Activated T-helper 1 cell treated with anti-CD3 and anti-CD28 coated beads, Interleukin-12 subunit alpha, Interleukin-12 subunit beta, Interleukin-2, Interleukin-4 antibody, amounts not matched to agents 30 ng/mL and 10 ng/mL and 1 ng/mL, durations not matched to agents 14 hours and 24 hours and 36 hours (primary cell): ENCODE results near the gene DIS3L2. TPM values are rescaled to one million over a fixed set of nuclear protein-coding genes. Genes with fewer than 3 reads are reported as not detected.
"Not testable (repeated sequence)": the region's sequence is repeated elsewhere in the genome, so short reads cannot be mapped to it uniquely, and the experiment has no call there.

ENCODE experiments used
- DNase-seq: peaks from one replicate; pipeline ENCODE4 v3.0.0; 2021; ENCODE audit warnings: low spot score
- H3K27ac Mint-ChIP-seq: one replicate; pipeline ENCODE4 v1.8.0; 2021; ENCODE audit warnings: mild to moderate bottlenecking, mixed read lengths
- H3K27me3 Mint-ChIP-seq: one replicate; pipeline ENCODE4 v1.8.0; 2022; ENCODE audit warnings: mild to moderate bottlenecking, moderate library complexity, mixed read lengths; ENCODE audit not compliant: insufficient read depth
- H3K36me3 Mint-ChIP-seq: one replicate; pipeline ENCODE4 v1.8.0; 2021; ENCODE audit warnings: low read depth, mixed read lengths
- H3K4me1 Mint-ChIP-seq: one replicate; pipeline ENCODE4 v1.8.0; 2021; ENCODE audit warnings: low read depth, mixed read lengths
- H3K4me3 Mint-ChIP-seq: one replicate; pipeline ENCODE4 v1.8.0; 2021; ENCODE audit warnings: mild to moderate bottlenecking, moderate library complexity, mixed read lengths
- H3K9me3 Mint-ChIP-seq: one replicate; pipeline ENCODE4 v1.8.0; 2021; ENCODE audit warnings: mixed read lengths
- intact Hi-C: fragments of 100-400 bp; cut with micrococcal nuclease; formaldehyde crosslinking; loops from one replicate; pipeline ENCODE4 v1.15.1; 2024
- total RNA-seq: library from RNA; stranded (reverse); gene quantifications from 2 replicates; pipeline ENCODE4 v1.2.3, GENCODE V29; 2022

Gene DIS3L2
- total RNA-seq, 1 donor from 2014 or later, result 27.9 TPM

GRCh38 chr2:232331641-232332040, 370.1 kb downstream of the DIS3L2 start:
- H3K4me3 Mint-ChIP-seq, intact Hi-C loops, H3K9me3 Mint-ChIP-seq: not testable (repeated sequence)

GRCh38 chr2:232332244-232332939, 370.9 kb downstream of the DIS3L2 start:
- H3K27ac Mint-ChIP-seq, intact Hi-C loops, H3K27me3 Mint-ChIP-seq, H3K9me3 Mint-ChIP-seq, DNase-seq, H3K4me3 Mint-ChIP-seq, H3K4me1 Mint-ChIP-seq, H3K36me3 Mint-ChIP-seq: not testable (repeated sequence)

More at GRCh38 chr2:232331641-232332040, 370.1 kb downstream of the DIS3L2 start:
- not testable (repeated sequence) for H3K4me1 Mint-ChIP-seq, H3K36me3 Mint-ChIP-seq, H3K27me3 Mint-ChIP-seq, DNase-seq, H3K27ac Mint-ChIP-seq

- intact Hi-C loops, result no loop called here
- Mint-ChIP-seq H3K4me1 (no peaks in the 10 kb centered on the region), H3K4me3 (no peak overlapping the region), H3K36me3 (no peaks in the 10 kb centered on the region), H3K9me3 (no peaks in the 10 kb centered on the region), H3K27ac (no peak overlapping the region), H3K27me3 (no peaks in the 10 kb centered on the region)
- no peak for DNase-seq
Measured at GRCh38 chr2:232332940-232333259, 371.4 kb downstream of the DIS3L2 start.

GRCh38 chr2:232333361-232334135, 372.0 kb downstream of the DIS3L2 start:
- H3K4me1 Mint-ChIP-seq, result no peaks in the 10 kb centered on the region
- no peak overlapping the region for H3K27ac Mint-ChIP-seq
- H3K36me3 Mint-ChIP-seq, result no peaks in the 10 kb centered on the region
- no peak for DNase-seq
- H3K9me3 Mint-ChIP-seq, result no peaks in the 10 kb centered on the region
- intact Hi-C loops, result no loop called here
- no peak overlapping the region for H3K4me3 Mint-ChIP-seq
- no peaks in the 10 kb centered on the region for H3K27me3 Mint-ChIP-seq

- H3K36me3 Mint-ChIP-seq, DNase-seq, H3K9me3 Mint-ChIP-seq, intact Hi-C loops, H3K27me3 Mint-ChIP-seq, H3K4me1 Mint-ChIP-seq, H3K27ac Mint-ChIP-seq, H3K4me3 Mint-ChIP-seq: not testable (repeated sequence)
Measured at GRCh38 chr2:232334136-232334884, 372.8 kb downstream of the DIS3L2 start.

GRCh38 chr2:232334885-232335205, 373.3 kb downstream of the DIS3L2 start:
- intact Hi-C loops, H3K27me3 Mint-ChIP-seq, H3K4me1 Mint-ChIP-seq, H3K9me3 Mint-ChIP-seq, DNase-seq, H3K4me3 Mint-ChIP-seq, H3K27ac Mint-ChIP-seq, H3K36me3 Mint-ChIP-seq: not testable (repeated sequence)

- intact Hi-C loops, H3K4me3 Mint-ChIP-seq, H3K4me1 Mint-ChIP-seq, H3K36me3 Mint-ChIP-seq, DNase-seq, H3K27me3 Mint-ChIP-seq, H3K9me3 Mint-ChIP-seq, H3K27ac Mint-ChIP-seq: not testable (repeated sequence)
Measured at GRCh38 chr2:232335206-232335858, 373.8 kb downstream of the DIS3L2 start.

GRCh38 chr2:232335859-232336215, 374.3 kb downstream of the DIS3L2 start:
- no peak for DNase-seq
- Mint-ChIP-seq H3K36me3 (no peaks in the 10 kb centered on the region), H3K27me3 (no peaks in the 10 kb centered on the region), H3K4me3 (no peak overlapping the region), H3K27ac (no peak overlapping the region), H3K4me1 (no peaks in the 10 kb centered on the region), H3K9me3 (no peaks in the 10 kb centered on the region)
- intact Hi-C loops, result no loop called here

- intact Hi-C loops, result no loop called here
- H3K9me3 Mint-ChIP-seq, result no peaks in the 10 kb centered on the region
- H3K27ac Mint-ChIP-seq, result no peak overlapping the region
- no peak overlapping the region for H3K4me3 Mint-ChIP-seq
- no peaks in the 10 kb centered on the region for H3K36me3 Mint-ChIP-seq
- H3K27me3 Mint-ChIP-seq, result no peaks in the 10 kb centered on the region
- H3K4me1 Mint-ChIP-seq, result no peaks in the 10 kb centered on the region
- no peak for DNase-seq
Measured at GRCh38 chr2:232336241-232336736, 374.8 kb downstream of the DIS3L2 start.

GRCh38 chr2:232336981-232337720, 375.6 kb downstream of the DIS3L2 start:
- H3K27ac Mint-ChIP-seq, result no peak overlapping the region
- H3K36me3 Mint-ChIP-seq, result no peaks in the 10 kb centered on the region
- H3K27me3 Mint-ChIP-seq, result no peaks in the 10 kb centered on the region
- no peaks in the 10 kb centered on the region for H3K9me3 Mint-ChIP-seq
- no peaks in the 10 kb centered on the region for H3K4me1 Mint-ChIP-seq
- H3K4me3 Mint-ChIP-seq, result no peak overlapping the region
- no peak for DNase-seq
- intact Hi-C loops, result no loop called here

GRCh38 chr2:232338094-232338758, 376.7 kb downstream of the DIS3L2 start:
- intact Hi-C loops, H3K4me1 Mint-ChIP-seq, H3K27ac Mint-ChIP-seq, DNase-seq, H3K9me3 Mint-ChIP-seq, H3K27me3 Mint-ChIP-seq, H3K36me3 Mint-ChIP-seq, H3K4me3 Mint-ChIP-seq: not testable (repeated sequence)

GRCh38 chr2:232338759-232339106, 377.2 kb downstream of the DIS3L2 start:
- H3K4me1 Mint-ChIP-seq, result no peaks in the 10 kb centered on the region
- H3K27me3 Mint-ChIP-seq, result no peaks in the 10 kb centered on the region
- H3K9me3 Mint-ChIP-seq, result no peaks in the 10 kb centered on the region
- no peaks in the 10 kb centered on the region for H3K36me3 Mint-ChIP-seq
- intact Hi-C loops, result no loop called here
- H3K27ac Mint-ChIP-seq, result no peak overlapping the region
- H3K4me3 Mint-ChIP-seq, result no peak overlapping the region
- no peak for DNase-seq
